NB4 (cell line): ENCODE results near the gene IL17RB.

Experiments used
- CTCF ChIP-seq: IDR thresholded peaks from one replicate; pipeline ENCODE4 v1.5.1; 2012; ENCODE audit warnings: low read depth, low read length
- MAX ChIP-seq: IDR thresholded peaks from 2 replicates; pipeline ENCODE4 v1.6.1; 2011; ENCODE audit warnings: low read depth, low read length
- POLR2A ChIP-seq: IDR thresholded peaks from 2 replicates; pipeline ENCODE4 v1.6.1; 2011; ENCODE audit warnings: mild to moderate bottlenecking; ENCODE audit not compliant: insufficient read length; ENCODE audit errors: extremely low read depth

GRCh38 chr3:53843195-53844177 lies 2.9 kb upstream of the IL17RB start:
- no peak for TF ChIP-seq CTCF
- TF ChIP-seq POLR2A, result no peak
- no peak for TF ChIP-seq MAX
